SK-N-SH treated with all-trans-retinoic acid at 6 μM for 48 hours (cell line): ENCODE data around the gene MSANTD3.

Experiments used
- ESRRG ChIP-seq: fragments of 250-450 bp; sonication (Bioruptor Pico); IDR thresholded peaks from 2 replicates; pipeline ENCODE4 v1.6.1; 2021; ENCODE audit warnings: mild to moderate bottlenecking
- GLIS3 ChIP-seq: fragments of 250-450 bp; sonication (Bioruptor Pico); IDR thresholded peaks from 2 replicates; pipeline ENCODE4 v1.5.0; 2020; ENCODE audit warnings: mild to moderate bottlenecking, moderate library complexity
- TOX ChIP-seq: fragments of 250-450 bp; sonication (Bioruptor Pico); IDR thresholded peaks from 2 replicates; pipeline ENCODE4 v1.8.0; 2021; ENCODE audit warnings: mild to moderate bottlenecking, moderate library complexity, borderline replicate concordance
- ZNF565 ChIP-seq: fragments of 450-650 bp; formaldehyde crosslinking; conservative IDR thresholded peaks from 2 replicates; pipeline ENCODE4 v1.5.0; 2020; ENCODE audit warnings: low read depth, mild to moderate bottlenecking, moderate library complexity
- ZNF8 ChIP-seq: fragments of 450-650 bp; formaldehyde crosslinking; IDR thresholded peaks from 2 replicates; pipeline ENCODE4 v1.5.0; 2020; ENCODE audit warnings: mild to moderate bottlenecking, moderate library complexity

DNA sequence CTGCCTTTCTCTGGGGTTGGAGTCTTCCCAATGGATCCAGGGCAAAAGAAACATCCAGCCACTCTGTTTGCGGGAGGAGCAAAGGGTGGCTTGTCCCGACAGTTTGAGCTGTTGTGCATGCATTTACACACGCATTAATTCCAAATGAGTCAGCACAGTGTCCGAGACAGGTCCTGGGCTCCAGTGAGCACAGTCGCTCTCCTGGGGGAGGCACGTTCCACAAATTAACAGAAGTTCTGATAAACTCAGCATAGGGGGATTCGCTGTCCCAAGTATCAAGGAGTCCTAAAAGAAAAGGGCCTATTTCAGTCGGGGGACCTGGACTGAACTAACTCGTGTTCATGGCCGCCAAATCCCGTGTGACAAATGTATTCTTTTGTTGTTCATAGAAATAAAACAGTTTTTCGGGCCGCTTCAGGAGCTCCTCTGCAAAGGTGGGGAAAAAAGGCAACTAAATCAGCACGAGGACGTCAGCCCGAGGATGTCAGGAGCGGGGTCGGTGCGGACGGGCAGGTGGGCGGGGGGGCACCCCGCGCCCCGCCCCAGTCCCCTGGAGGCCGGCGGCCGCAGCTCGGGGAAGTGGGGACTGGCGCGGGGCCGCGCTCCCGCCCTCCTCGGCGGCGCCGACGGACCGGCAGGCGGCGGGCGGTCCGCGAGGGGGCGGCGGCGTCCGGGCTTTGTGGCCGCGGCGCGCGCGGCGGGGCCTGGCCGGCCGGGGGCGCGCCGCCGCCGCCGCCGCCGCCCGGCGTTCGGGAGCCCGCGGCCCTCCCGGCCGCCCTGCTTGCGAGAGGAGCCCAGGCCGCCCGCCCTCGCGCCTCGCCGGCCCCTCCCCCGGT, at the start of gene MSANTD3:
- no peak for TF ChIP-seq TOX (CRISPR knock-in tag)
- TF ChIP-seq GLIS3 (CRISPR knock-in tag), result no peak
- no peak for TF ChIP-seq ZNF565 (CRISPR knock-in tag)
- no peak for TF ChIP-seq ESRRG
- no peak for TF ChIP-seq ZNF8 (CRISPR knock-in tag)
